ENCODE measurements around the gene TGFBI.

Gene TGFBI

GRCh38 chr5:136013559-136013958 is 15.2 kb upstream of the TGFBI start:
- Histone ChIP-seq H4K8ac (ENCODE audit: low read depth, low read length) (no peak overlapping the region), H3K14ac (ENCODE audit: low read length) (no peak overlapping the region), H3K9ac (ENCODE audit: low read depth, low read length, poor library complexity) (no peak overlapping the region), H2BK5ac (ENCODE audit: low read length) (no peak overlapping the region), H2AK5ac (ENCODE audit: low read depth, low read length) (no peak overlapping the region), H2BK12ac (ENCODE audit: low read length) (no peak overlapping the region), H3K18ac (ENCODE audit: low read length) (no peak overlapping the region), H3K79me1 (ENCODE audit: low read depth, low read length) (no peaks in the 10 kb centered on the region), H3K4me2 (ENCODE audit: insufficient read depth, low read length, poor library complexity, severe bottlenecking) (no peak overlapping the region), H2BK120ac (ENCODE audit: low read depth, low read length) (no peak overlapping the region), H3K27ac (replicated peaks; ENCODE audit: low read length) (no peak overlapping the region), H3K9me3 (replicated peaks in 1 of 2; ENCODE audit: control insufficient read depth in 2 of 2, insufficient read depth in 1 of 2, low read depth in 1 of 2, low read length in 2 of 2) (no peaks in the 10 kb centered on the region), H4K91ac (ENCODE audit: low read depth, low read length, poor library complexity) (no peak overlapping the region), H3K4me3 (ENCODE audit: low read length in 2 of 2) (no peak overlapping the region), H3K4me1 (ENCODE audit: control insufficient read depth in 2 of 2, insufficient read depth in 1 of 2, low read depth in 1 of 2, low read length in 2 of 2) (no peaks in the 10 kb centered on the region), H2BK15ac (ENCODE audit: low read length) (no peak overlapping the region), H3K27me3 (ENCODE audit: control insufficient read depth in 3 of 3, insufficient read depth in 3 of 3, low read depth in 1 of 3, low read length in 3 of 3) (peaks cover 0 to 3% (median 0%) of the 10 kb centered on the region in 3 experiments), H3K4ac (ENCODE audit: low read length) (no peak overlapping the region), H2AFZ (ENCODE audit: low read length) (no peak overlapping the region), H3K23ac (ENCODE audit: low read depth, low read length, poor library complexity) (no peak overlapping the region), H3K36me3 (replicated peaks in 1 of 2; ENCODE audit: control insufficient read depth in 2 of 2, insufficient read depth in 2 of 2, low read length in 2 of 2) (no peaks in the 10 kb centered on the region)
- DNase-seq (ENCODE audit: low spot score): no peak
- no CpG with 5 or more reads among the region's 2 CpGs for WGBS, 2 donors (ENCODE audit: extremely low coverage in 2 of 2, insufficient read length in 2 of 2, insufficient replicate concordance in 1 of 2)

GRCh38 chr5:136014049-136015002 is 14.5 kb upstream of the TGFBI start:
- no peak overlapping the region for H4K91ac ChIP-seq (ENCODE audit: low read depth, low read length, poor library complexity)
- no peak overlapping the region for H2BK12ac ChIP-seq (ENCODE audit: low read length)
- no peak overlapping the region for H2AK5ac ChIP-seq (ENCODE audit: low read depth, low read length)
- peaks cover 0 to 3% (median 0%) of the 10 kb centered on the region in 3 experiments for H3K27me3 ChIP-seq (ENCODE audit: control insufficient read depth in 3 of 3, insufficient read depth in 3 of 3, low read depth in 1 of 3, low read length in 3 of 3)
- DNase-seq (ENCODE audit: low spot score): no peak
- no peak overlapping the region for H2AFZ ChIP-seq (ENCODE audit: low read length)
- no peaks in the 10 kb centered on the region for H3K9me3 ChIP-seq (replicated peaks in 1 of 2; ENCODE audit: control insufficient read depth in 2 of 2, insufficient read depth in 1 of 2, low read depth in 1 of 2, low read length in 2 of 2)
- no peak overlapping the region for H2BK120ac ChIP-seq (ENCODE audit: low read depth, low read length)
- H3K23ac ChIP-seq (ENCODE audit: low read depth, low read length, poor library complexity): no peak overlapping the region
- H4K8ac ChIP-seq (ENCODE audit: low read depth, low read length): no peak overlapping the region
- H3K9ac ChIP-seq (ENCODE audit: low read depth, low read length, poor library complexity): no peak overlapping the region
- no peak overlapping the region for H3K4me2 ChIP-seq (ENCODE audit: insufficient read depth, low read length, poor library complexity, severe bottlenecking)
- H3K18ac ChIP-seq (ENCODE audit: low read length): no peak overlapping the region
- H3K4me1 ChIP-seq (ENCODE audit: control insufficient read depth in 2 of 2, insufficient read depth in 1 of 2, low read depth in 1 of 2, low read length in 2 of 2): no peaks in the 10 kb centered on the region
- H3K79me1 ChIP-seq (ENCODE audit: low read depth, low read length): no peaks in the 10 kb centered on the region
- H3K4me3 ChIP-seq (ENCODE audit: low read length in 2 of 2): no peak overlapping the region
- H3K36me3 ChIP-seq (replicated peaks in 1 of 2; ENCODE audit: control insufficient read depth in 2 of 2, insufficient read depth in 2 of 2, low read length in 2 of 2): no peaks in the 10 kb centered on the region
- no peak overlapping the region for H2BK15ac ChIP-seq (ENCODE audit: low read length)
- no peak overlapping the region for H2BK5ac ChIP-seq (ENCODE audit: low read length)
- H3K14ac ChIP-seq (ENCODE audit: low read length): no peak overlapping the region
- no peak overlapping the region for H3K4ac ChIP-seq (ENCODE audit: low read length)
- no CpG with 5 or more reads among the region's 7 CpGs for WGBS, 2 donors (ENCODE audit: extremely low coverage in 2 of 2, insufficient read length in 2 of 2, insufficient replicate concordance in 1 of 2)
- no peak overlapping the region for H3K27ac ChIP-seq (replicated peaks; ENCODE audit: low read length)

- no CpG with 5 or more reads among the region's 6 CpGs for WGBS, 2 donors (ENCODE audit: extremely low coverage in 2 of 2, insufficient read length in 2 of 2, insufficient replicate concordance in 1 of 2)
- H2BK120ac ChIP-seq (ENCODE audit: low read depth, low read length): no peak overlapping the region
- H3K27me3 ChIP-seq (ENCODE audit: control insufficient read depth in 3 of 3, insufficient read depth in 3 of 3, low read depth in 1 of 3, low read length in 3 of 3): peaks cover 0 to 3% (median 0%) of the 10 kb centered on the region in 3 experiments
- no peaks in the 10 kb centered on the region for H3K36me3 ChIP-seq (replicated peaks in 1 of 2; ENCODE audit: control insufficient read depth in 2 of 2, insufficient read depth in 2 of 2, low read length in 2 of 2)
- H3K79me1 ChIP-seq (ENCODE audit: low read depth, low read length): no peaks in the 10 kb centered on the region
- H3K23ac ChIP-seq (ENCODE audit: low read depth, low read length, poor library complexity): no peak overlapping the region
- no peaks in the 10 kb centered on the region for H3K9me3 ChIP-seq (replicated peaks in 1 of 2; ENCODE audit: control insufficient read depth in 2 of 2, insufficient read depth in 1 of 2, low read depth in 1 of 2, low read length in 2 of 2)
- no peak overlapping the region for H3K14ac ChIP-seq (ENCODE audit: low read length)
- H3K18ac ChIP-seq (ENCODE audit: low read length): no peak overlapping the region
- no peak overlapping the region for H2AK5ac ChIP-seq (ENCODE audit: low read depth, low read length)
- H2BK15ac ChIP-seq (ENCODE audit: low read length): no peak overlapping the region
- no peak for DNase-seq (ENCODE audit: low spot score)
- H3K9ac ChIP-seq (ENCODE audit: low read depth, low read length, poor library complexity): no peak overlapping the region
- H3K27ac ChIP-seq (replicated peaks; ENCODE audit: low read length): no peak overlapping the region
- H3K4ac ChIP-seq (ENCODE audit: low read length): no peak overlapping the region
- H2BK5ac ChIP-seq (ENCODE audit: low read length): no peak overlapping the region
- no peak overlapping the region for H3K4me2 ChIP-seq (ENCODE audit: insufficient read depth, low read length, poor library complexity, severe bottlenecking)
- H2AFZ ChIP-seq (ENCODE audit: low read length): no peak overlapping the region
- no peaks in the 10 kb centered on the region for H3K4me1 ChIP-seq (ENCODE audit: control insufficient read depth in 2 of 2, insufficient read depth in 1 of 2, low read depth in 1 of 2, low read length in 2 of 2)
- no peak overlapping the region for H2BK12ac ChIP-seq (ENCODE audit: low read length)
- no peak overlapping the region for H4K91ac ChIP-seq (ENCODE audit: low read depth, low read length, poor library complexity)
- H4K8ac ChIP-seq (ENCODE audit: low read depth, low read length): no peak overlapping the region
- H3K4me3 ChIP-seq (ENCODE audit: low read length in 2 of 2): no peak overlapping the region
Measured at GRCh38 chr5:136015003-136015375, 13.8 kb upstream of the TGFBI start.

GRCh38 chr5:136015966-136016650 is 12.7 kb upstream of the TGFBI start:
- Histone ChIP-seq H2AK5ac (ENCODE audit: low read depth, low read length) (no peak overlapping the region), H3K4me1 (ENCODE audit: control insufficient read depth in 2 of 2, insufficient read depth in 1 of 2, low read depth in 1 of 2, low read length in 2 of 2) (no peaks in the 10 kb centered on the region), H3K23ac (ENCODE audit: low read depth, low read length, poor library complexity) (no peak overlapping the region), H3K18ac (ENCODE audit: low read length) (no peak overlapping the region), H2AFZ (ENCODE audit: low read length) (no peak overlapping the region), H2BK12ac (ENCODE audit: low read length) (no peak overlapping the region), H3K27ac (replicated peaks; ENCODE audit: low read length) (no peak overlapping the region), H3K36me3 (replicated peaks in 1 of 2; ENCODE audit: control insufficient read depth in 2 of 2, insufficient read depth in 2 of 2, low read length in 2 of 2) (no peaks in the 10 kb centered on the region), H3K4ac (ENCODE audit: low read length) (no peak overlapping the region), H2BK5ac (ENCODE audit: low read length) (no peak overlapping the region), H3K4me2 (ENCODE audit: insufficient read depth, low read length, poor library complexity, severe bottlenecking) (no peak overlapping the region), H3K14ac (ENCODE audit: low read length) (no peak overlapping the region), H4K91ac (ENCODE audit: low read depth, low read length, poor library complexity) (no peak overlapping the region), H3K9me3 (replicated peaks in 1 of 2; ENCODE audit: control insufficient read depth in 2 of 2, insufficient read depth in 1 of 2, low read depth in 1 of 2, low read length in 2 of 2) (no peaks in the 10 kb centered on the region), H3K27me3 (ENCODE audit: control insufficient read depth in 3 of 3, insufficient read depth in 3 of 3, low read depth in 1 of 3, low read length in 3 of 3) (peaks cover 0 to 3% (median 0%) of the 10 kb centered on the region in 3 experiments), H2BK15ac (ENCODE audit: low read length) (no peak overlapping the region), H2BK120ac (ENCODE audit: low read depth, low read length) (no peak overlapping the region), H3K79me1 (ENCODE audit: low read depth, low read length) (no peaks in the 10 kb centered on the region), H4K8ac (ENCODE audit: low read depth, low read length) (no peak overlapping the region), H3K9ac (ENCODE audit: low read depth, low read length, poor library complexity) (no peak overlapping the region), H3K4me3 (ENCODE audit: low read length in 2 of 2) (no peak overlapping the region)
- no CpG with 5 or more reads among the region's 2 CpGs for WGBS, 2 donors (ENCODE audit: extremely low coverage in 2 of 2, insufficient read length in 2 of 2, insufficient replicate concordance in 1 of 2)
- no peak for DNase-seq (ENCODE audit: low spot score)
